Activated CD4-positive, alpha-beta T cell treated with anti-CD3 and anti-CD28 coated beads, Interleukin-2, amount 50 U/mL, for 4 hours (primary cell): Measurements from ENCODE around the gene UCP1.
A peak's percentile ranks its signal among the peaks of the same experiment; 100 is the strongest.
"Not testable (repeated sequence)": the region's sequence is repeated elsewhere in the genome, so short reads cannot be mapped to it uniquely, and the experiment has no call there.

Experiments used
- DNase-seq, 2 experiments: peaks; one replicate each; pipeline ENCODE4 v3.0.0-alpha.2; 2020

UCP1 gene

GRCh38 chr4:140529434-140529833 lies 39.3 kb downstream of the UCP1 start:
- DNase-seq = no peak

- peak; percentile 95 to 96 for DNase-seq
These were observed 44.7 kb downstream of the UCP1 start, which contains the start of gene ELMOD2 for GRCh38 chr4:140523857-140524742. Gene ELMOD2 (plus strand): TSS chr4:140524168. CDS start chr4:140525429, 1,261 bp downstream.

- DNase-seq = no peak
These were observed 45.3 kb downstream of the UCP1 start for GRCh38 chr4:140523370-140523856.

- DNase-seq = no peak
These were observed 53.3 kb downstream of the UCP1 start for GRCh38 chr4:140515423-140515822.

- DNase-seq = not testable (repeated sequence)
These were observed 55.0 kb downstream of the UCP1 start for GRCh38 chr4:140513765-140514164.
